Esophagus muscularis mucosa (tissue), 4 donors: ENCODE measurements around the gene DEGS1.

Experiments
- CTCF ChIP-seq, 3 experiments: fragments of 200-600 bp in 2 of 3; fragments of 450-650 bp in 1 of 3; sonication (generic) in 2 of 3; IDR thresholded peaks; one replicate each; pipeline ENCODE4 v1.5.1; 2017 to 2019; ENCODE audit warnings: antibody characterized with exemption in 3 of 3, mild to moderate bottlenecking in 2 of 3, moderate library complexity in 1 of 3
- EP300 ChIP-seq: sonication (generic); formaldehyde crosslinking; IDR thresholded peaks from one replicate; pipeline ENCODE4 v1.6.1; 2017; ENCODE audit warnings: antibody characterized with exemption
- POLR2A ChIP-seq: fragments of 450-650 bp; IDR thresholded peaks from one replicate; pipeline ENCODE4 v1.6.1; 2017; ENCODE audit warnings: antibody characterized with exemption, moderate library complexity, mild to moderate bottlenecking, low read depth
- POLR2AphosphoS5 ChIP-seq, 2 donors: sonication (generic); formaldehyde crosslinking; IDR thresholded peaks; one replicate each; pipeline ENCODE4 v1.6.1; 2017; ENCODE audit warnings: antibody characterized with exemption in 2 of 2

GRCh38 chr1:224173523-224173922, 9.5 kb upstream of the DEGS1 start:
- TF ChIP-seq POLR2AphosphoS5 (IDR thresholded peaks at IDR 0.05) (no peak), CTCF (IDR thresholded peaks at IDR 0.05) (no peak), POLR2A (no peak), EP300 (no peak)
